K562 (cell line): ENCODE results near the gene ODAD4. TPM values are rescaled to one million over a fixed set of nuclear protein-coding genes. Genes with fewer than 3 reads are reported as not detected.

Source experiments
- ATAC-seq: fragments of 200-7000 bp; cut with Tn5 transposase; 3 replicates; pipeline ENCODE4 v1.9.1; 2020; ENCODE audit warnings: moderate library complexity
- BruUV-seq: library from RNA; stranded (reverse); fragments of 400-500 nt; replicated peaks from 2 replicates; lab custom pipeline; 2021; lab: Mats Ljungman, UMichigan
- CTCF ChIA-PET: fragments of 300-600 bp; formaldehyde crosslinking; extraction: SDS; loops from one replicate; lab custom pipeline; 2021; ENCODE audit warnings: low intra/inter-chr PET ratio; lab: Yijun Ruan, JAX
- POLR2A ChIA-PET: fragments of 300-600, 350-650 bp; sonication (Branson Sonifier 250); formaldehyde crosslinking; extraction: SDS; loops from one replicate; lab custom pipeline; 2021; ENCODE audit warnings: antibody characterized with exemption, inconsistent platforms; lab: Yijun Ruan, JAX
- DNase-seq, 4 experiments: peaks; one replicate each; pipeline versions ENCODE4 v3.0.0 to v3.0.0-alpha.2; 2011 to 2018; ENCODE audit warnings: low spot score in 3 of 4, mixed read lengths in 3 of 4; ENCODE audit errors: extremely low read depth in 1 of 4
- FAIRE-seq: peaks from 2 replicates; lab custom pipeline; 2011; peaks lifted over from hg19 to GRCh38; lab: Jason Lieb, UNC
- H2AFZ ChIP-seq: 2 replicates; pipeline ENCODE4 v1.6.0; 2011; ENCODE audit warnings: low read depth, low read length, control low read depth, inconsistent platforms
- H3K27ac ChIP-seq: fragments of 200-600 bp; 3 replicates; pipeline ENCODE4 v1.8.0; 2011; ENCODE audit warnings: low read depth, mild to moderate bottlenecking, control low read depth, inconsistent platforms, low read length, moderate library complexity, mixed read lengths; ENCODE audit errors: extremely low read depth
- H3K27me3 ChIP-seq, 2 experiments: fragments of 300-600 bp in 1 of 2; 2 replicates in 1 of 2; 3 replicates in 1 of 2; pipeline versions ENCODE4 v1.6.0 to v1.8.0; 2011; ENCODE audit warnings: inconsistent platforms in 2 of 2, low read length in 2 of 2, mild to moderate bottlenecking in 1 of 2, mixed read lengths in 1 of 2, moderate library complexity in 1 of 2; ENCODE audit not compliant: control insufficient read depth in 2 of 2, insufficient read depth in 2 of 2
- H3K36me3 ChIP-seq: fragments of 300-600 bp; 3 replicates; pipeline ENCODE4 v1.8.0; 2011; ENCODE audit warnings: mild to moderate bottlenecking, low read length, inconsistent platforms; ENCODE audit not compliant: control insufficient read depth, insufficient read depth
- H3K4me1 ChIP-seq, 2 experiments: fragments of 200-600 bp in 1 of 2; replicated peaks in 1 of 2; 2 replicates in 1 of 2; 3 replicates in 1 of 2; pipeline versions ENCODE4 v1.5.1 to v1.8.0; 2011; ENCODE audit warnings: inconsistent platforms in 2 of 2, low read length in 2 of 2, mild to moderate bottlenecking in 1 of 2, mixed read lengths in 1 of 2, moderate library complexity in 1 of 2; ENCODE audit not compliant: control insufficient read depth in 2 of 2, insufficient read depth in 2 of 2
- H3K4me2 ChIP-seq: 2 replicates; pipeline ENCODE4 v1.6.1; 2011; ENCODE audit warnings: low read length, control low read depth, inconsistent platforms, mixed read lengths; ENCODE audit not compliant: insufficient read depth
- H3K4me3 ChIP-seq: fragments of 200-600 bp; sonication (generic), shearing (Covaris generic); 2 replicates; pipeline ENCODE4 v1.5.1; 2016; ENCODE audit warnings: control low read depth, inconsistent platforms
- H3K79me2 ChIP-seq: fragments of 200-600 bp; 3 replicates; pipeline ENCODE4 v1.8.0; 2011; ENCODE audit warnings: low read length, inconsistent platforms; ENCODE audit not compliant: control insufficient read depth, insufficient read depth
- H3K9ac ChIP-seq, 2 experiments: 2 replicates each; pipeline versions ENCODE4 v1.6.0 to v1.6.1; 2011; ENCODE audit warnings: low read depth in 2 of 2, low read length in 2 of 2, control low read depth in 1 of 2, inconsistent platforms in 1 of 2, mild to moderate bottlenecking in 1 of 2, mixed read lengths in 1 of 2; ENCODE audit not compliant: insufficient read depth in 1 of 2
- H3K9me1 ChIP-seq: one replicate; pipeline ENCODE4 v1.6.0; 2011; ENCODE audit warnings: inconsistent platforms, mild to moderate bottlenecking, low read length, moderate library complexity; ENCODE audit not compliant: control insufficient read depth, insufficient read depth
- H3K9me3 ChIP-seq: replicated peaks from 2 replicates; pipeline ENCODE4 v1.5.1; 2011; ENCODE audit warnings: low read depth, low read length, inconsistent platforms; ENCODE audit not compliant: control insufficient read depth, insufficient read depth
- H4K20me1 ChIP-seq: replicated peaks from 2 replicates; pipeline ENCODE4 v1.6.1; 2011; ENCODE audit warnings: low read length, inconsistent platforms, mixed read lengths; ENCODE audit not compliant: control insufficient read depth, insufficient read depth
- MED1 ChIP-seq: sonication (generic); formaldehyde crosslinking; IDR thresholded peaks from 2 replicates; pipeline ENCODE4 v1.8.1; 2023; ENCODE audit warnings: missing genetic modification reagents, borderline replicate concordance
- PATZ1 ChIP-seq: fragments of 250-450 bp; sonication (Bioruptor Pico); IDR thresholded peaks from 2 replicates; pipeline ENCODE4 v1.5.0; 2020; ENCODE audit warnings: mild to moderate bottlenecking, borderline replicate concordance
- POLR2AphosphoS5 ChIP-seq: IDR thresholded peaks from 2 replicates; pipeline ENCODE4 v1.6.1; 2011; ENCODE audit warnings: mild to moderate bottlenecking, low read depth, low read length, moderate library complexity; ENCODE audit not compliant: control insufficient read depth, insufficient read depth
- POLR2B ChIP-seq: fragments of 450-650 bp; IDR thresholded peaks from 2 replicates; pipeline ENCODE4 v1.6.1; 2018; ENCODE audit warnings: low read depth; ENCODE audit not compliant: partially characterized antibody
- POLR2G ChIP-seq: fragments of 200-400 bp; formaldehyde crosslinking; IDR thresholded peaks from 2 replicates; pipeline ENCODE4 v1.6.1; 2017; ENCODE audit warnings: low read depth, mild to moderate bottlenecking, antibody characterized with exemption, low read length, moderate library complexity
- RBFOX2 ChIP-seq: fragments of 200-400 bp; formaldehyde crosslinking; IDR thresholded peaks from 2 replicates; pipeline ENCODE4 v1.6.1; 2017; ENCODE audit warnings: low read depth, mild to moderate bottlenecking, low read length, moderate library complexity
- TSHZ1 ChIP-seq: fragments of 250-450 bp; sonication (Bioruptor Pico); IDR thresholded peaks from 2 replicates; pipeline ENCODE4 v1.4.0; 2020; ENCODE audit warnings: mild to moderate bottlenecking, moderate library complexity
- WGBS: fragments of 100-300 bp; shearing (Covaris generic); methylation state at CpG from one replicate; pipeline ENCODE4 v1.1.6; 2016; ENCODE audit warnings: low coverage, mixed read lengths; ENCODE audit not compliant: insufficient coverage; ENCODE audit errors: missing lambda C conversion rate; 5-methylcytosine and 5-hydroxymethylcytosine counted together
- in situ Hi-C: fragments of 300-500 bp; cut with MboI; formaldehyde crosslinking; loops from 4 replicates; pipeline ENCODE4 v1.15.0; 2018; ENCODE audit warnings: inconsistent platforms, mixed read lengths
- intact Hi-C: fragments of 100-400 bp; cut with micrococcal nuclease; formaldehyde crosslinking; loops from 2 replicates; pipeline ENCODE4 v1.14.2; 2022
- polyA plus RNA-seq, 8 experiments: library from polyadenylated mRNA; depleted of rRNA in 4 of 8; stranded (reverse) in 5 of 8; unstranded in 3 of 8; fragments of >200 nt; fragmentation: Nextera tagmentation in 2 of 8; fragmentation: Illumina TruSeq in 1 of 8; extraction: Ambion mirVana in 2 of 8; extraction: Trizol in 1 of 8; gene quantifications; 2 replicates each; pipeline versions ENCODE4 v1.2.1 to v1.2.3, GENCODE V29; 2011 to 2014; ENCODE audit warnings: inconsistent platforms in 1 of 8, missing spikeins in 1 of 8
- total RNA-seq, 7 experiments: library from RNA; depleted of rRNA in 6 of 7; stranded (reverse); fragments of >200 nt in 6 of 7; fragmentation: Illumina TruSeq in 2 of 7; extraction: Trizol in 2 of 7; gene quantifications; 2 replicates each; pipeline versions ENCODE4 v1.2.1 to v1.2.3, GENCODE V29; 2011 to 2021; ENCODE audit warnings: low replicate concordance in 1 of 7

Gene ODAD4
- total and polyA plus RNA-seq, 9 of the 15 experiments (the other 6 are each of a cell fraction or from before 2014, with no cell fraction given) = 0.09 to 0.98 (median 0.51) TPM

GRCh38 chr17:41973408-41973811, 43.0 kb downstream of the ODAD4 start:
- Histone ChIP-seq H4K20me1 (no peaks in the 10 kb centered on the region; the same call in 1 of the 2 replicates), H3K9me1 (no peaks in the 10 kb centered on the region), H3K27me3 (no peaks in the 10 kb centered on the region), H3K9me3 (no peaks in the 10 kb centered on the region), H2AFZ (no peak overlapping the region), H3K79me2 (no peaks in the 10 kb centered on the region; the same call in 2 of the 3 replicates), H3K36me3 (peaks cover 85% of the 10 kb centered on the region), H3K27ac (no peak overlapping the region), H3K4me3 (no peak overlapping the region), H3K4me2 (no peak overlapping the region), H3K9ac (peak overlapping the region in 1 of 2 experiments; percentile 80; a peak in 1 of 4 replicates), H3K4me1 (peaks cover 0 to 14% of the 10 kb centered on the region in 2 experiments; a peak in 2 of 5 replicates)
- ChIA-PET POLR2A (interaction anchor here (0.8 to 4.5 kb wide), 6 partner anchors 8 to 66 kb away, joined by 3 to 28 read pairs (median 4); partner anchors contain the start of gene CNP), CTCF (no interaction called here)
- no peak for DNase-seq
- FAIRE-seq = no peak
- no TSS peak for BruUV-seq
- ATAC-seq = no peak; the same call in 2 of the 3 replicates
- 0 out of 2 replicates have a peak, but pooled peaks have one; percentile 5 for TF ChIP-seq POLR2AphosphoS5
- TF ChIP-seq PATZ1 (CRISPR knock-in tag) = no peak
- TF ChIP-seq TSHZ1 (CRISPR knock-in tag) = no peak
- TF ChIP-seq RBFOX2 = peak; percentile 49
- no peak for TF ChIP-seq MED1 (CRISPR knock-in tag)
- peak; percentile 27 for TF ChIP-seq POLR2B
- TF ChIP-seq POLR2G = peak; percentile 74
- 73% methylated on average over 19 of the region's 19 CpGs for WGBS
- in situ Hi-C loops = no loop called here
- intact Hi-C loops = no loop called here
